ENCODE results near the gene IL22RA1. TPM values are rescaled to one million over a fixed set of nuclear protein-coding genes. Genes with fewer than 3 reads are reported as not detected.

Gene IL22RA1
- total and polyA plus RNA-seq, 2 donors (not counting 1 experiment from before 2014, with no cell fraction given): under 0.01 to 0.03 TPM

GRCh38 chr1:24100945-24101737 lies 41.8 kb downstream of the IL22RA1 start:
- TF ChIP-seq EZH2 (IDR thresholded peaks at IDR 0.05; ENCODE audit: low read length, missing control alignments) (no peak), CTCF (conservative IDR thresholded peaks at IDR 0.05 in 1 of 2, IDR thresholded peaks at IDR 0.05 in 1 of 2; ENCODE audit: low read depth in 1 of 2, low read length in 2 of 2) (no peak)

GRCh38 chr1:24098943-24099638 lies 43.8 kb downstream of the IL22RA1 start:
- peaks cover 4% of the 10 kb centered on the region for H3K27me3 ChIP-seq (ENCODE audit: control insufficient read depth, insufficient read depth, low read length)
- H3K9ac ChIP-seq (ENCODE audit: insufficient read depth, low read length): no peak overlapping the region
- no peak overlapping the region for H3K4me2 ChIP-seq (ENCODE audit: extremely low read depth, insufficient read depth, low read length)
- H3K27ac ChIP-seq (ENCODE audit: insufficient read depth, low read length): no peak overlapping the region
- H4K20me1 ChIP-seq (ENCODE audit: control insufficient read depth, extremely low read depth, insufficient read depth, low read length): no peaks in the 10 kb centered on the region
- no peaks in the 10 kb centered on the region for H3K9me3 ChIP-seq (ENCODE audit: control insufficient read depth, insufficient read depth, low read depth, low read length)
- no peaks in the 10 kb centered on the region for H3K36me3 ChIP-seq (ENCODE audit: control insufficient read depth, insufficient read depth, low read length)
- TF ChIP-seq EZH2 (IDR thresholded peaks at IDR 0.05; ENCODE audit: low read length, missing control alignments) (no peak), CTCF (conservative IDR thresholded peaks at IDR 0.05 in 1 of 2, IDR thresholded peaks at IDR 0.05 in 1 of 2; ENCODE audit: low read depth in 1 of 2, low read length in 2 of 2) (no peak)
- no peak overlapping the region for H2AFZ ChIP-seq (ENCODE audit: low read length)
- DNase-seq (ENCODE audit: low read depth in 2 of 2): no peak
- H3K79me2 ChIP-seq (ENCODE audit: control insufficient read depth, insufficient read depth, low read length): no peaks in the 10 kb centered on the region
- no peaks in the 10 kb centered on the region for H3K4me1 ChIP-seq (ENCODE audit: control insufficient read depth, extremely low read depth, insufficient read depth, low read length)
- no peak overlapping the region for H3K4me3 ChIP-seq (replicated peaks in 1 of 4; ENCODE audit: control extremely low read depth in 1 of 4, insufficient read depth in 1 of 4, low read depth in 3 of 4, low read length in 4 of 4)

More at GRCh38 chr1:24100945-24101737, 41.8 kb downstream of the IL22RA1 start:
- DNase-seq (ENCODE audit: low read depth in 2 of 2): no peak
- H3K9ac ChIP-seq (ENCODE audit: insufficient read depth, low read length): no peak overlapping the region
- no peaks in the 10 kb centered on the region for H3K79me2 ChIP-seq (ENCODE audit: control insufficient read depth, insufficient read depth, low read length)
- H3K9me3 ChIP-seq (ENCODE audit: control insufficient read depth, insufficient read depth, low read depth, low read length): no peaks in the 10 kb centered on the region
- H3K27ac ChIP-seq (ENCODE audit: insufficient read depth, low read length): no peak overlapping the region
- H4K20me1 ChIP-seq (ENCODE audit: control insufficient read depth, extremely low read depth, insufficient read depth, low read length): no peaks in the 10 kb centered on the region
- no peaks in the 10 kb centered on the region for H3K36me3 ChIP-seq (ENCODE audit: control insufficient read depth, insufficient read depth, low read length)
- no peaks in the 10 kb centered on the region for H3K27me3 ChIP-seq (ENCODE audit: control insufficient read depth, insufficient read depth, low read length)
- no peaks in the 10 kb centered on the region for H3K4me1 ChIP-seq (ENCODE audit: control insufficient read depth, extremely low read depth, insufficient read depth, low read length)
- no peak overlapping the region for H2AFZ ChIP-seq (ENCODE audit: low read length)
- H3K4me3 ChIP-seq (replicated peaks in 1 of 4; ENCODE audit: control extremely low read depth in 1 of 4, insufficient read depth in 1 of 4, low read depth in 3 of 4, low read length in 4 of 4): no peak overlapping the region
- H3K4me2 ChIP-seq (ENCODE audit: extremely low read depth, insufficient read depth, low read length): no peak overlapping the region

- Histone ChIP-seq H3K79me2 (ENCODE audit: control insufficient read depth, insufficient read depth, low read length) (no peaks in the 10 kb centered on the region), H2AFZ (ENCODE audit: low read length) (no peak overlapping the region), H3K27me3 (ENCODE audit: control insufficient read depth, insufficient read depth, low read length) (peaks cover 4% of the 10 kb centered on the region), H3K9ac (ENCODE audit: insufficient read depth, low read length) (no peak overlapping the region), H4K20me1 (ENCODE audit: control insufficient read depth, extremely low read depth, insufficient read depth, low read length) (no peaks in the 10 kb centered on the region), H3K27ac (ENCODE audit: insufficient read depth, low read length) (no peak overlapping the region), H3K4me1 (ENCODE audit: control insufficient read depth, extremely low read depth, insufficient read depth, low read length) (no peaks in the 10 kb centered on the region), H3K36me3 (ENCODE audit: control insufficient read depth, insufficient read depth, low read length) (no peaks in the 10 kb centered on the region), H3K4me3 (replicated peaks in 1 of 4; ENCODE audit: control extremely low read depth in 1 of 4, insufficient read depth in 1 of 4, low read depth in 3 of 4, low read length in 4 of 4) (no peak overlapping the region), H3K9me3 (ENCODE audit: control insufficient read depth, insufficient read depth, low read depth, low read length) (no peaks in the 10 kb centered on the region), H3K4me2 (ENCODE audit: extremely low read depth, insufficient read depth, low read length) (no peak overlapping the region)
- TF ChIP-seq EZH2 (IDR thresholded peaks at IDR 0.05; ENCODE audit: low read length, missing control alignments) (no peak), CTCF (conservative IDR thresholded peaks at IDR 0.05 in 1 of 2, IDR thresholded peaks at IDR 0.05 in 1 of 2; ENCODE audit: low read depth in 1 of 2, low read length in 2 of 2) (no peak)
- DNase-seq (ENCODE audit: low read depth in 2 of 2): no peak
Measured at GRCh38 chr1:24098102-24098501, 44.8 kb downstream of the IL22RA1 start.

All from fibroblast of lung (primary cell).